IMR-90 (cell line): ENCODE data around the gene FNDC1. TPM values are rescaled to one million over a fixed set of nuclear protein-coding genes. Genes with fewer than 3 reads are reported as not detected.

Experiments used
- ATAC-seq: fragments of 200-7000 bp; cut with Tn5 transposase; 2 replicates; pipeline ENCODE4 v1.9.1; 2020; ENCODE audit warnings: low read depth, mild to moderate bottlenecking, moderate library complexity
- BruUV-seq: library from RNA; stranded (reverse); fragments of 400-500 nt; replicated peaks from 2 replicates; lab custom pipeline; 2021; lab: Mats Ljungman, UMichigan
- CTCF ChIA-PET: fragments of 300-600 bp; formaldehyde crosslinking; extraction: SDS; loops from one replicate; lab custom pipeline; 2021; ENCODE audit warnings: antibody characterized with exemption; lab: Yijun Ruan, JAX
- POLR2A ChIA-PET: fragments of 300-600 bp; sonication (Branson Sonifier 250); formaldehyde crosslinking; loops from one replicate; lab custom pipeline; 2022; ENCODE audit warnings: antibody characterized with exemption; ENCODE audit not compliant: unreplicated experiment; lab: Charles Lee
- DNase-seq: peaks from one replicate; pipeline ENCODE4 v3.0.0; 2013
- H2AFZ ChIP-seq: replicated peaks from 2 replicates; pipeline ENCODE3; 2013; ENCODE audit warnings: low read length, mild to moderate bottlenecking; ENCODE audit not compliant: poor library complexity
- H2AK5ac ChIP-seq: 2 replicates; pipeline ENCODE4 v1.6.1; 2013; ENCODE audit warnings: low read depth, low read length, inconsistent platforms
- H2AK9ac ChIP-seq: replicated peaks from 2 replicates; pipeline ENCODE3; 2013; ENCODE audit warnings: mild to moderate bottlenecking, low read depth, low read length, moderate library complexity; ENCODE audit not compliant: poor library complexity
- H2BK120ac ChIP-seq: 2 replicates; pipeline ENCODE4 v1.6.1; 2013; ENCODE audit warnings: low read depth, low read length, inconsistent platforms
- H2BK15ac ChIP-seq: 3 replicates; pipeline ENCODE4 v1.6.1; 2013; ENCODE audit warnings: low read depth, low read length, inconsistent platforms
- H2BK20ac ChIP-seq: 2 replicates; pipeline ENCODE4 v1.6.1; 2013; ENCODE audit warnings: low read depth, mild to moderate bottlenecking, inconsistent platforms, low read length, moderate library complexity
- H2BK5ac ChIP-seq: 2 replicates; pipeline ENCODE4 v1.6.1; 2013; ENCODE audit warnings: mild to moderate bottlenecking, low read depth, low read length, inconsistent platforms; ENCODE audit not compliant: poor library complexity, severe bottlenecking
- H3K14ac ChIP-seq: replicated peaks from 2 replicates; pipeline ENCODE4 v1.6.1; 2013; ENCODE audit warnings: low read depth, low read length, inconsistent platforms
- H3K18ac ChIP-seq: 2 replicates; pipeline ENCODE4 v1.6.1; 2013; ENCODE audit warnings: low read depth, low read length, control low read depth
- H3K23ac ChIP-seq: 2 replicates; pipeline ENCODE4 v1.6.1; 2013; ENCODE audit warnings: low read depth, low read length, inconsistent platforms
- H3K27ac ChIP-seq: 2 replicates; pipeline ENCODE4 v1.5.1; 2013; ENCODE audit warnings: mild to moderate bottlenecking, control low read depth, low read length; ENCODE audit not compliant: insufficient read depth
- H3K27me3 ChIP-seq: 2 replicates; pipeline ENCODE4 v1.6.1; 2013; ENCODE audit warnings: low read length; ENCODE audit not compliant: control insufficient read depth, insufficient read depth
- H3K36me3 ChIP-seq: 2 replicates; pipeline ENCODE4 v1.6.1; 2013; ENCODE audit warnings: low read length, mixed read lengths; ENCODE audit not compliant: control insufficient read depth, insufficient read depth
- H3K4ac ChIP-seq: 2 replicates; pipeline ENCODE4 v1.6.1; 2013; ENCODE audit warnings: low read depth, low read length, inconsistent platforms
- H3K4me1 ChIP-seq: 2 replicates; pipeline ENCODE4 v1.6.1; 2013; ENCODE audit warnings: low read length, mixed read lengths; ENCODE audit not compliant: control insufficient read depth, insufficient read depth
- H3K4me2 ChIP-seq: 2 replicates; pipeline ENCODE4 v1.6.1; 2013; ENCODE audit warnings: low read depth, mild to moderate bottlenecking, control low read depth, low read length, moderate library complexity
- H3K4me3 ChIP-seq: 2 replicates; pipeline ENCODE4 v1.5.1; 2013; ENCODE audit warnings: low read depth, mild to moderate bottlenecking, control low read depth, low read length, moderate library complexity; ENCODE audit not compliant: insufficient read depth
- H3K56ac ChIP-seq: 2 replicates; pipeline ENCODE4 v1.6.1; 2013; ENCODE audit warnings: low read length, inconsistent platforms; ENCODE audit not compliant: insufficient read depth; ENCODE audit errors: extremely low read depth
- H3K79me1 ChIP-seq, 2 experiments: 2 replicates each; pipeline ENCODE4 v1.6.1; 2013; ENCODE audit warnings: low read length in 2 of 2, inconsistent platforms in 1 of 2, low read depth in 1 of 2
- H3K9ac ChIP-seq: 2 replicates; pipeline ENCODE4 v1.6.1; 2013; ENCODE audit warnings: low read depth, low read length, control low read depth
- H3K9me1 ChIP-seq: 2 replicates; pipeline ENCODE4 v1.6.1; 2013; ENCODE audit warnings: low read length, inconsistent platforms; ENCODE audit not compliant: insufficient read depth
- H3K9me3 ChIP-seq: 2 replicates; pipeline ENCODE4 v1.6.1; 2013; ENCODE audit warnings: low read length; ENCODE audit not compliant: control insufficient read depth, insufficient read depth
- H4K20me1 ChIP-seq: 2 replicates; pipeline ENCODE4 v1.6.1; 2013; ENCODE audit warnings: low read length, inconsistent platforms; ENCODE audit not compliant: insufficient read depth
- H4K5ac ChIP-seq: 2 replicates; pipeline ENCODE4 v1.6.1; 2013; ENCODE audit warnings: mild to moderate bottlenecking, low read depth, low read length, control low read depth
- H4K8ac ChIP-seq, 2 experiments: 2 replicates each; pipeline ENCODE4 v1.6.1; 2013; ENCODE audit warnings: low read depth in 2 of 2, low read length in 2 of 2, control low read depth in 1 of 2, inconsistent platforms in 1 of 2
- H4K91ac ChIP-seq: 2 replicates; pipeline ENCODE4 v1.6.1; 2013; ENCODE audit warnings: low read depth, low read length, inconsistent platforms; ENCODE audit not compliant: insufficient read depth
- CEBPB ChIP-seq: IDR thresholded peaks from 2 replicates; pipeline ENCODE4 v1.6.1; 2012; ENCODE audit warnings: low read depth, low read length, improper control_type of control experiment
- CHD1 ChIP-seq: IDR thresholded peaks from 2 replicates; pipeline ENCODE4 v1.6.1; 2012; ENCODE audit warnings: low read depth, low read length, improper control_type of control experiment
- MAFK ChIP-seq: IDR thresholded peaks from 2 replicates; pipeline ENCODE4 v1.6.1; 2012; ENCODE audit warnings: low read depth, low read length, improper control_type of control experiment
- MAZ ChIP-seq: IDR thresholded peaks from 2 replicates; pipeline ENCODE4 v1.6.1; 2012; ENCODE audit warnings: low read depth, mild to moderate bottlenecking, low read length, improper control_type of control experiment, moderate library complexity, borderline replicate concordance
- MXI1 ChIP-seq: IDR thresholded peaks from 2 replicates; pipeline ENCODE4 v1.6.1; 2012; ENCODE audit warnings: low read depth, mild to moderate bottlenecking, low read length, moderate library complexity, borderline replicate concordance
- RAD21 ChIP-seq: IDR thresholded peaks from 2 replicates; pipeline ENCODE4 v1.6.1; 2012; ENCODE audit warnings: low read length, improper control_type of control experiment
- RCOR1 ChIP-seq: IDR thresholded peaks from 2 replicates; pipeline ENCODE4 v1.6.1; 2012; ENCODE audit warnings: mild to moderate bottlenecking, low read length, improper control_type of control experiment; ENCODE audit not compliant: insufficient replicate concordance
- RFX5 ChIP-seq: IDR thresholded peaks from 2 replicates; pipeline ENCODE4 v1.8.0; 2012; ENCODE audit warnings: low read depth, mild to moderate bottlenecking, low read length, moderate library complexity
- WGBS, 2 experiments: methylation state at CpG; one replicate each; pipeline versions ENCODE4 v1.1.5 to v1.1.7; 2013; ENCODE audit warnings: missing lambda C conversion rate in 2 of 2; ENCODE audit not compliant: insufficient read length in 1 of 2; ENCODE audit errors: extremely low coverage in 2 of 2; 5-methylcytosine and 5-hydroxymethylcytosine counted together
- dilution Hi-C: fragments of 300-500 bp; cut with HindIII; formaldehyde crosslinking; loops from one replicate; pipeline ENCODE4 v1.14.3; 2018; ENCODE audit warnings: low sequenced_read_pairs; ENCODE audit not compliant: unreplicated experiment
- in situ Hi-C: fragments of 300-500 bp; cut with MboI; formaldehyde crosslinking; loops from 3 replicates; pipeline ENCODE4 v1.14.3; 2019; ENCODE audit warnings: low sequenced_read_pairs, inconsistent platforms, mixed read lengths
- intact Hi-C: fragments of 100-400 bp; cut with micrococcal nuclease; formaldehyde crosslinking; loops from 2 replicates; pipeline ENCODE4 v1.10.0; 2022
- polyA plus RNA-seq, 3 experiments: library from polyadenylated mRNA; depleted of rRNA; stranded (reverse); fragments of >200 nt; gene quantifications; 2 replicates each; pipeline ENCODE4 v1.2.3, GENCODE V29; 2012; ENCODE audit warnings: low replicate concordance in 1 of 3
- total RNA-seq: library from RNA; depleted of rRNA; stranded (reverse); fragments of >200 nt; gene quantifications from 2 replicates; pipeline ENCODE4 v1.2.3, GENCODE V29; 2012
- TF ChIP-seq, protein P1 (sequence below): conservative IDR thresholded peaks from 2 replicates; pipeline ENCODE4 v1.5.1; 2012; ENCODE audit warnings: mild to moderate bottlenecking, low read depth, low read length, improper control_type of control experiment
- TF ChIP-seq, protein P2 (sequence below): fragments of 150-350 bp; IDR thresholded peaks from 2 replicates; pipeline ENCODE4 v1.6.1; 2016; ENCODE audit warnings: low read depth, mild to moderate bottlenecking, low read length, moderate library complexity, borderline replicate concordance
- TF ChIP-seq, protein P3 (sequence below): fragments of 150-350 bp; IDR thresholded peaks from 2 replicates; pipeline ENCODE4 v1.6.1; 2017; ENCODE audit warnings: mild to moderate bottlenecking, antibody characterized with exemption, low read length, low read depth

FNDC1 gene
- total and polyA plus RNA-seq, 2 of the 4 experiments (the other 2 are of a cell fraction), result 0.03 TPM; not detected in 1

DNA sequence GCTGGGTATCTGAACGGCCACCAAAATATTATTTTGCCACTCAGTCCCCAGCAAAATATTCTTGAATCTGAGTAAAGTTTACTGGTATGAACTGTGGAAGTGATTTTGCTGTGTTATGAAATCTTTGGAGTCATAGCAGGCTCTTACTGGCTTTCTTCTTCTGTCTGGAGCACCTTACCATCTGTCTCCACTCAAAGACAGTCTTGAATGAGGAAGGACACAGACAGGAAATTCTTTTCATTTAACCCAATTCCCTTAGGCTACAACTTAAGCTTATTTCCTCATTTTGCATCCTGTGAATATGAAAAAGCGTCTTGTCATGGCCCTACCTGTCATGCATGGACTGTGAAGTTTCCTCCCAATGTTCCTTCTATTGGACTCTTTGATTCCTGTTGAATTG, 24.7 kb downstream of the FNDC1 start:
- Histone ChIP-seq H2AK9ac (no peak overlapping the region), H4K5ac (no peak overlapping the region), H2BK15ac (no peak overlapping the region), H2BK20ac (no peak overlapping the region), H4K91ac (no peak overlapping the region), H3K23ac (no peak overlapping the region), H3K9ac (no peak overlapping the region), H3K27me3 (no peaks in the 10 kb centered on the region), H3K36me3 (no peaks in the 10 kb centered on the region), H3K79me1 (no peaks in the 10 kb centered on the region), H3K27ac (no peak overlapping the region), H3K18ac (no peak overlapping the region), H3K14ac (no peak overlapping the region), H3K4me1 (no peaks in the 10 kb centered on the region), H3K4me3 (no peak overlapping the region), H3K4ac (no peak overlapping the region), H2BK5ac (no peak overlapping the region), H3K9me1 (no peaks in the 10 kb centered on the region), H3K4me2 (no peak overlapping the region; the same call in 1 of the 2 replicates), H2BK120ac (no peak overlapping the region), H4K8ac (no peak overlapping the region), H2AFZ (no peak overlapping the region), H4K20me1 (no peaks in the 10 kb centered on the region), H3K9me3 (no peaks in the 10 kb centered on the region), H3K56ac (no peak overlapping the region), H2AK5ac (no peak overlapping the region)
- dilution Hi-C loops (no loop called here), intact Hi-C loops (no loop called here), in situ Hi-C loops (loop anchor here (25.0 kb wide), 1 partner anchor 618 kb away; the partner anchor contains the start of gene PNLDC1)
- DNase-seq (no peak), ATAC-seq (no peak)
- TF ChIP-seq MAZ (no peak), RFX5 (no peak), MAFK (no peak), MXI1 (no peak), CEBPB (no peak), RCOR1 (no peak), RAD21 (no peak), CHD1 (no peak)
- TF ChIP-seq, protein P1, sequence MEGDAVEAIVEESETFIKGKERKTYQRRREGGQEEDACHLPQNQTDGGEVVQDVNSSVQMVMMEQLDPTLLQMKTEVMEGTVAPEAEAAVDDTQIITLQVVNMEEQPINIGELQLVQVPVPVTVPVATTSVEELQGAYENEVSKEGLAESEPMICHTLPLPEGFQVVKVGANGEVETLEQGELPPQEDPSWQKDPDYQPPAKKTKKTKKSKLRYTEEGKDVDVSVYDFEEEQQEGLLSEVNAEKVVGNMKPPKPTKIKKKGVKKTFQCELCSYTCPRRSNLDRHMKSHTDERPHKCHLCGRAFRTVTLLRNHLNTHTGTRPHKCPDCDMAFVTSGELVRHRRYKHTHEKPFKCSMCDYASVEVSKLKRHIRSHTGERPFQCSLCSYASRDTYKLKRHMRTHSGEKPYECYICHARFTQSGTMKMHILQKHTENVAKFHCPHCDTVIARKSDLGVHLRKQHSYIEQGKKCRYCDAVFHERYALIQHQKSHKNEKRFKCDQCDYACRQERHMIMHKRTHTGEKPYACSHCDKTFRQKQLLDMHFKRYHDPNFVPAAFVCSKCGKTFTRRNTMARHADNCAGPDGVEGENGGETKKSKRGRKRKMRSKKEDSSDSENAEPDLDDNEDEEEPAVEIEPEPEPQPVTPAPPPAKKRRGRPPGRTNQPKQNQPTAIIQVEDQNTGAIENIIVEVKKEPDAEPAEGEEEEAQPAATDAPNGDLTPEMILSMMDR, result no peak
- TF ChIP-seq, protein P2, sequence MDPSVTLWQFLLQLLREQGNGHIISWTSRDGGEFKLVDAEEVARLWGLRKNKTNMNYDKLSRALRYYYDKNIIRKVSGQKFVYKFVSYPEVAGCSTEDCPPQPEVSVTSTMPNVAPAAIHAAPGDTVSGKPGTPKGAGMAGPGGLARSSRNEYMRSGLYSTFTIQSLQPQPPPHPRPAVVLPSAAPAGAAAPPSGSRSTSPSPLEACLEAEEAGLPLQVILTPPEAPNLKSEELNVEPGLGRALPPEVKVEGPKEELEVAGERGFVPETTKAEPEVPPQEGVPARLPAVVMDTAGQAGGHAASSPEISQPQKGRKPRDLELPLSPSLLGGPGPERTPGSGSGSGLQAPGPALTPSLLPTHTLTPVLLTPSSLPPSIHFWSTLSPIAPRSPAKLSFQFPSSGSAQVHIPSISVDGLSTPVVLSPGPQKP, result no peak
- TF ChIP-seq, protein P3, sequence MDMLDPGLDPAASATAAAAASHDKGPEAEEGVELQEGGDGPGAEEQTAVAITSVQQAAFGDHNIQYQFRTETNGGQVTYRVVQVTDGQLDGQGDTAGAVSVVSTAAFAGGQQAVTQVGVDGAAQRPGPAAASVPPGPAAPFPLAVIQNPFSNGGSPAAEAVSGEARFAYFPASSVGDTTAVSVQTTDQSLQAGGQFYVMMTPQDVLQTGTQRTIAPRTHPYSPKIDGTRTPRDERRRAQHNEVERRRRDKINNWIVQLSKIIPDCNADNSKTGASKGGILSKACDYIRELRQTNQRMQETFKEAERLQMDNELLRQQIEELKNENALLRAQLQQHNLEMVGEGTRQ, result no peak
- WGBS, 2 experiments, result no CpG with 5 or more reads among the region's 2 CpGs
- BruUV-seq, result no TSS peak
- ChIA-PET CTCF (no interaction called here), POLR2A (no interaction called here)
